Ishikawa (cell line): Measurements from ENCODE around the gene HNMT.

Source experiments
- CREB1 ChIP-seq: IDR thresholded peaks from 2 replicates; pipeline ENCODE4 v1.6.1; 2012; ENCODE audit warnings: low read depth
- EGR1 ChIP-seq: IDR thresholded peaks from 2 replicates; pipeline ENCODE4 v1.6.1; 2012
- EP300 ChIP-seq: IDR thresholded peaks from 2 replicates; pipeline ENCODE4 v1.6.1; 2012; ENCODE audit warnings: borderline replicate concordance
- NFIC ChIP-seq: IDR thresholded peaks from 2 replicates; pipeline ENCODE4 v1.6.1; 2012
- RAD21 ChIP-seq: IDR thresholded peaks from 2 replicates; pipeline ENCODE4 v1.6.1; 2012; ENCODE audit warnings: low read depth
- TAF1 ChIP-seq: IDR thresholded peaks from 2 replicates; pipeline ENCODE4 v1.6.1; 2012; ENCODE audit warnings: low read depth, mild to moderate bottlenecking
- TEAD4 ChIP-seq: IDR thresholded peaks from 2 replicates; pipeline ENCODE4 v1.6.1; 2012
- ZBTB7A ChIP-seq: IDR thresholded peaks from 2 replicates; pipeline ENCODE4 v1.6.1; 2012; ENCODE audit warnings: low read depth
- TF ChIP-seq, protein P1 (sequence below): IDR thresholded peaks from 2 replicates; pipeline ENCODE4 v1.6.1; 2012; ENCODE audit warnings: low read depth, mild to moderate bottlenecking
- TF ChIP-seq, protein P2 (sequence below): IDR thresholded peaks from 2 replicates; pipeline ENCODE4 v1.6.1; 2012
- TF ChIP-seq, protein P3 (sequence below): IDR thresholded peaks from 2 replicates; pipeline ENCODE4 v1.6.1; 2012

DNA sequence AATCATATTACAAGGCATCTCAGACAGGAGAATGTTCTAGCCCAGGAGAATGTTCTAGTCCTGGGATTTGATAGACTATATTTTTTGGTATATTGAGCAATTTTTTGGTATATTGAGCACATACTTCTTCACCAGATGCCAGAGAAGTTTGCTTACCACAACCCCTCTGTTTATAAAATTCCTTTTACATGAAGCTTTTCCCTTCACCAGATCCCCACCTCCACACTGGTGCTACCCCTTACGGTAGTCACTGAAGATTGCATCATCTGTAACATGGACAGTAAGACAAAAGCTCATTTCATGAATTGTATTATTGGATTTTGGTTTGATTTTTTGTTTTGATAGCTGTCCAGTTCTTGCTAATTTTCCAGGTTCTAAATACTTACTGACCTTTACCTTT lies 7.2 kb upstream of the HNMT start:
- TF ChIP-seq RAD21 (no peak), EGR1 (no peak), EP300 (no peak), CREB1 (no peak), TAF1 (no peak), NFIC (no peak), TEAD4 (no peak), ZBTB7A (no peak)
- TF ChIP-seq, protein P1, sequence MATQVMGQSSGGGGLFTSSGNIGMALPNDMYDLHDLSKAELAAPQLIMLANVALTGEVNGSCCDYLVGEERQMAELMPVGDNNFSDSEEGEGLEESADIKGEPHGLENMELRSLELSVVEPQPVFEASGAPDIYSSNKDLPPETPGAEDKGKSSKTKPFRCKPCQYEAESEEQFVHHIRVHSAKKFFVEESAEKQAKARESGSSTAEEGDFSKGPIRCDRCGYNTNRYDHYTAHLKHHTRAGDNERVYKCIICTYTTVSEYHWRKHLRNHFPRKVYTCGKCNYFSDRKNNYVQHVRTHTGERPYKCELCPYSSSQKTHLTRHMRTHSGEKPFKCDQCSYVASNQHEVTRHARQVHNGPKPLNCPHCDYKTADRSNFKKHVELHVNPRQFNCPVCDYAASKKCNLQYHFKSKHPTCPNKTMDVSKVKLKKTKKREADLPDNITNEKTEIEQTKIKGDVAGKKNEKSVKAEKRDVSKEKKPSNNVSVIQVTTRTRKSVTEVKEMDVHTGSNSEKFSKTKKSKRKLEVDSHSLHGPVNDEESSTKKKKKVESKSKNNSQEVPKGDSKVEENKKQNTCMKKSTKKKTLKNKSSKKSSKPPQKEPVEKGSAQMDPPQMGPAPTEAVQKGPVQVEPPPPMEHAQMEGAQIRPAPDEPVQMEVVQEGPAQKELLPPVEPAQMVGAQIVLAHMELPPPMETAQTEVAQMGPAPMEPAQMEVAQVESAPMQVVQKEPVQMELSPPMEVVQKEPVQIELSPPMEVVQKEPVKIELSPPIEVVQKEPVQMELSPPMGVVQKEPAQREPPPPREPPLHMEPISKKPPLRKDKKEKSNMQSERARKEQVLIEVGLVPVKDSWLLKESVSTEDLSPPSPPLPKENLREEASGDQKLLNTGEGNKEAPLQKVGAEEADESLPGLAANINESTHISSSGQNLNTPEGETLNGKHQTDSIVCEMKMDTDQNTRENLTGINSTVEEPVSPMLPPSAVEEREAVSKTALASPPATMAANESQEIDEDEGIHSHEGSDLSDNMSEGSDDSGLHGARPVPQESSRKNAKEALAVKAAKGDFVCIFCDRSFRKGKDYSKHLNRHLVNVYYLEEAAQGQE, result no peak
- TF ChIP-seq, protein P2, sequence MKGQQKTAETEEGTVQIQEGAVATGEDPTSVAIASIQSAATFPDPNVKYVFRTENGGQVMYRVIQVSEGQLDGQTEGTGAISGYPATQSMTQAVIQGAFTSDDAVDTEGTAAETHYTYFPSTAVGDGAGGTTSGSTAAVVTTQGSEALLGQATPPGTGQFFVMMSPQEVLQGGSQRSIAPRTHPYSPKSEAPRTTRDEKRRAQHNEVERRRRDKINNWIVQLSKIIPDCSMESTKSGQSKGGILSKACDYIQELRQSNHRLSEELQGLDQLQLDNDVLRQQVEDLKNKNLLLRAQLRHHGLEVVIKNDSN, result no peak
- TF ChIP-seq, protein P3, sequence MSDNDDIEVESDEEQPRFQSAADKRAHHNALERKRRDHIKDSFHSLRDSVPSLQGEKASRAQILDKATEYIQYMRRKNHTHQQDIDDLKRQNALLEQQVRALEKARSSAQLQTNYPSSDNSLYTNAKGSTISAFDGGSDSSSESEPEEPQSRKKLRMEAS, result no peak
